ENCODE measurements around the gene PPP1R13B. TPM values are rescaled to one million over a fixed set of nuclear protein-coding genes. Genes with fewer than 3 reads are reported as not detected.

The PPP1R13B gene
- total and polyA plus RNA-seq, 12 donors = 9.6 to 42.4 (median 22.6) TPM

DNA sequence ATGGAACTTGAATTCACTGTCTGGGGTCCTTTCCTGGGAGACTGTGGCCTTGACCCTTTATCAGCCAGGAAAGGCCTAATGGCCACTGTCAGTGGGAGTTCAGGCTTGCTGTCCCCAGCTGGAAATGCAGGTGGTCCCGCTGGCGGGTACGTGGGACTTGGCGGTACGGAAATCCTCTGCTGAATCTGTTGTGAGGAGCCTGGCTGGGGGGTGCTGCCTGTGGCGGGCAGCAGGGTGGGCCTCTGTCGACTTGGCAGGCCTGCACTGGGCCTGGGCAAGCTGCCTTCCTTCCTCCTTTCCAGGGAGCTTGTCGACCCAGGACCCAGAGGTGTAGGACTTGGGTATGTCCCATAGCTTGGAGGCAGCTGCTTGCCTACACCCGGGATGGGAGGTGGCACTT lies 105.5 kb downstream of the PPP1R13B start:
- DNase-seq = peak in 2 of 7 donors; percentile 11 to 48
- 75 to 91% (median 90%) methylated on average over 6 to 9 of the region's 9 CpGs for WGBS, 4 donors
- Histone ChIP-seq H3K27me3 (no peaks in the 10 kb centered on the region), H3K9me3 (replicated peaks in 1 of 3) (no peaks in the 10 kb centered on the region), H3K4me1 (replicated peaks in 1 of 2) (peaks cover 8 to 9% of the 10 kb centered on the region in 2 donors), H3K4me3 (no peak overlapping the region), H3K27ac (peak overlapping the region in 2 of 5 donors; percentile 14 to 62), H3K36me3 (replicated peaks in 1 of 2) (peaks cover 0 to 15% of the 10 kb centered on the region in 2 donors)
- TF ChIP-seq, protein P1, sequence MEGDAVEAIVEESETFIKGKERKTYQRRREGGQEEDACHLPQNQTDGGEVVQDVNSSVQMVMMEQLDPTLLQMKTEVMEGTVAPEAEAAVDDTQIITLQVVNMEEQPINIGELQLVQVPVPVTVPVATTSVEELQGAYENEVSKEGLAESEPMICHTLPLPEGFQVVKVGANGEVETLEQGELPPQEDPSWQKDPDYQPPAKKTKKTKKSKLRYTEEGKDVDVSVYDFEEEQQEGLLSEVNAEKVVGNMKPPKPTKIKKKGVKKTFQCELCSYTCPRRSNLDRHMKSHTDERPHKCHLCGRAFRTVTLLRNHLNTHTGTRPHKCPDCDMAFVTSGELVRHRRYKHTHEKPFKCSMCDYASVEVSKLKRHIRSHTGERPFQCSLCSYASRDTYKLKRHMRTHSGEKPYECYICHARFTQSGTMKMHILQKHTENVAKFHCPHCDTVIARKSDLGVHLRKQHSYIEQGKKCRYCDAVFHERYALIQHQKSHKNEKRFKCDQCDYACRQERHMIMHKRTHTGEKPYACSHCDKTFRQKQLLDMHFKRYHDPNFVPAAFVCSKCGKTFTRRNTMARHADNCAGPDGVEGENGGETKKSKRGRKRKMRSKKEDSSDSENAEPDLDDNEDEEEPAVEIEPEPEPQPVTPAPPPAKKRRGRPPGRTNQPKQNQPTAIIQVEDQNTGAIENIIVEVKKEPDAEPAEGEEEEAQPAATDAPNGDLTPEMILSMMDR (IDR thresholded peaks at IDR 0.05) = no peak
- TF ChIP-seq POLR2A (IDR thresholded peaks at IDR 0.05) = no peak
- intact Hi-C loops (cut with DNase I) = no loop called here

DNA sequence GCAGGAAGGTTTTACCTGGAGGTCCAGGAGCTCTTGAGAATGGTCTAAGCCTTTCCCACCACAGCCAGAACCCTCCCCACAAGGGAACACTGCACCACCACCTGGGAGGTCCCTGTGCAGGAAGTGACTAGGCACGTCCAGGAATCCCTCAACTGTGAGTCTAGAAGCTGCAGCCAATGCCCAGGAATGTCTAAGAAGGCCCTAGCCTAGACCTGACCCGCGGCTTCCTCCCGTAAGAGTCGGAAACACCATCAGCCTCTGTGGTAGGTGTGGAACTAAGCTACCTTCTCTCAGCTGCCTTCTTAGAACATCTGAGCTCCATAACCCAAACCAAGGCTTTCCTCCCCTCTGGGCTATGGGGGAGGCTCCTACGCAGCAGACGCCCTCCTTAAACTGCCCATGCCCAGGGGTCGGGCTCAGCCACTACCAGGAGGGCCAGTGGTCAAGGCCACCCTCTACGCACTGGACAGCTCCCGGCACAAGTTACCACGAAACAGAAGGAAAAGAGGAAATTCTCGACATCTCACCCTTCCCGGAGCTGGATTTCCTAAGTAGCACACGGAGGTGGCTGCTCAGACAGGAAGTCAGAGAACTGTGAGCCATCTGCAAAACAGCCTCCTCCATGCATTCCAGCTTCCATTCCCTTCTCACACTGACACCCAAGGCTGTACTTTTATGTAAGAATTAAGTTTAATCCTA lies 106.2 kb downstream of the PPP1R13B start:
- WGBS, 4 donors = 75 to 83% (median 77%) methylated on average over 10 to 14 of the region's 14 CpGs
- TF ChIP-seq, protein P1 (IDR thresholded peaks at IDR 0.05) = no peak
- no peak for TF ChIP-seq POLR2A (IDR thresholded peaks at IDR 0.05)
- H3K4me1 ChIP-seq (replicated peaks in 1 of 2) = peaks cover 13 to 16% of the 10 kb centered on the region in 2 donors
- no peaks in the 10 kb centered on the region for H3K9me3 ChIP-seq (replicated peaks in 1 of 3)
- H3K36me3 ChIP-seq (replicated peaks in 1 of 2) = peaks cover 0 to 15% of the 10 kb centered on the region in 2 donors
- peak overlapping the region in 2 of 5 donors; percentile 14 to 68 for H3K27ac ChIP-seq
- intact Hi-C loops (cut with DNase I) = no loop called here
- peak in 2 of 7 donors; percentile 22 to 48 for DNase-seq
- H3K4me3 ChIP-seq = no peak overlapping the region
- no peaks in the 10 kb centered on the region for H3K27me3 ChIP-seq

DNA sequence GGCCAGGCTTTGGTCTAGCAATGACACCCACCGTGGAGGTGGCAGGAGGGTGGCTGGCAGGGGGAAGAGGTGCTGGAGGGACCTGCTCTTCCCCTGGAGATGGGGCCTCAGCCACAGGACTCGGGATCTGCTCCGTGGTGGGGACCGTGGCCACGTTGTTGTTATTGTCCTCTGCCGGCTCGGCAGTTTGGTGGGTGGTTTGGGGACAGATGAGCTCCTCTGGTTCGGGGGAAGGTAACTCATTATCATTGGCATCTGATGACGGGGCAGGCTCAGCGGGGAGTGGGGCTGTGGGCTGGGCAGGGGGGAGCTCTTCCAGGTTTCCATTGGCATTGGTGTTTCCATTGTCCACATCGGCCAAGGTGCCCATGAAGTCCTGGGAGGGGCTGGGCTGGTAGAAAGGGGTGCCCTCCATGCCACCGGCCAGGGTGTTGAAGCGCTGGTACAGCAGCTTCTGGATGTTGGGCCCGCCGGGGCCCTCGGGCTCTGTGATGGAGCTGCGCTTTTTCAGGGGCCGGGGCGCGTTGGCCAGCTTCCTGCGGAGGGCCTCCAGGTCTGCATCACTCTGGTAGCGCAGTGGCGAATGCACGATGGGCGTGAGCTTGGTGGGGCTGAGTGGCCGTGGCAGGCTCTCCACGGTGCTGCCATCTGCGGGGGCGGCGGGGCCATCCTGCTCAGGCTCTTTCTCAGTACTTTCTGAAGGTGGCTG lies 107.4 kb downstream of the PPP1R13B start:
- 91 to 100% (median 97%) methylated on average over 7 to 30 of the region's 30 CpGs for WGBS, 4 donors
- Histone ChIP-seq H3K27ac (no peak overlapping the region), H3K36me3 (replicated peaks in 1 of 2) (peaks cover 0 to 15% of the 10 kb centered on the region in 2 donors), H3K9me3 (replicated peaks in 1 of 3) (no peaks in the 10 kb centered on the region), H3K4me1 (replicated peaks in 1 of 2) (peaks cover 13 to 26% of the 10 kb centered on the region in 2 donors), H3K4me3 (no peak overlapping the region), H3K27me3 (no peaks in the 10 kb centered on the region)
- intact Hi-C loops (cut with DNase I) = no loop called here
- no peak for TF ChIP-seq POLR2A (IDR thresholded peaks at IDR 0.05)
- TF ChIP-seq, protein P1 (IDR thresholded peaks at IDR 0.05) = no peak
- peak in 2 of 7 donors; percentile 19 to 43 for DNase-seq

DNA sequence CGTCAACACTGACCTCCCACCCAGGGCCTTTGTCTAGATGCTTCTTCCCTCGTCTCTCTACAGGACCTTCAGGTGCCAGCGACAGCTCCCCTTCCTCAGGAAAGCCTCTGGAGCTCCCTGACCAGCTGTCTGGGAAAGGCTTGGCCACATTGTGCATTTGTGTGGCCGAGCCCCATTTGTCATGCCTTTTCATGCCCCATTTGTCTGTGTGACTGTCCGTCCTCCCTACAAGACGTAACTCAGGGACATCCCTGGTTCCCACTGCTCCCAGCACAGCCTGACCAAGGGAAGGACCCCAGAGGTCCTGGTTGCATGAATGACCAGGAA lies 107.9 kb downstream of the PPP1R13B start:
- DNase-seq = peak in 1 of 7 donors; percentile 17
- Histone ChIP-seq H3K4me3 (no peak overlapping the region), H3K9me3 (replicated peaks in 1 of 3) (no peaks in the 10 kb centered on the region), H3K36me3 (replicated peaks in 1 of 2) (peaks cover 0 to 16% of the 10 kb centered on the region in 2 donors), H3K27me3 (no peaks in the 10 kb centered on the region), H3K4me1 (replicated peaks in 1 of 2) (peaks cover 13 to 31% of the 10 kb centered on the region in 2 donors), H3K27ac (no peak overlapping the region)
- TF ChIP-seq, protein P1 (IDR thresholded peaks at IDR 0.05) = no peak
- no peak for TF ChIP-seq POLR2A (IDR thresholded peaks at IDR 0.05)
- intact Hi-C loops (cut with DNase I) = no loop called here
- WGBS, 4 donors = 93 to 96% (median 94%) methylated on average over 5 to 6 of the region's 6 CpGs

Data from adrenal gland (tissue), 12 donors.